NCI-H460 (cell line): ENCODE data around the gene AMOTL2. TPM values are rescaled to one million over a fixed set of nuclear protein-coding genes. Genes with fewer than 3 reads are reported as not detected.
A peak's percentile ranks its signal among the peaks of the same experiment; 100 is the strongest.

Experiments used
- DNase-seq: peaks from one replicate; pipeline ENCODE4 v3.0.0-alpha.2; 2016; ENCODE audit warnings: low read depth; ENCODE audit errors: extremely low read depth
- total RNA-seq: library from RNA; depleted of rRNA; stranded (reverse); fragments of >200 nt; shearing (Covaris generic); gene quantifications from 2 replicates; pipeline ENCODE4 v1.2.3, GENCODE V29; 2014

Gene AMOTL2
- total RNA-seq, 1 experiment from 2014 or later, result 38.6 TPM

- DNase-seq, result no peak
These were observed 36.1 kb downstream of the AMOTL2 start for GRCh38 chr3:134338201-134338512.

GRCh38 chr3:134337511-134338200, 36.6 kb downstream of the AMOTL2 start:
- DNase-seq, result no peak

- DNase-seq, result no peak
These were observed 37.2 kb downstream of the AMOTL2 start for GRCh38 chr3:134337071-134337482.

GRCh38 chr3:134336587-134336986, 37.7 kb downstream of the AMOTL2 start:
- no peak for DNase-seq

GRCh38 chr3:134334901-134335280, 39.4 kb downstream of the AMOTL2 start:
- DNase-seq, result no peak

GRCh38 chr3:134334231-134334900, 39.9 kb downstream of the AMOTL2 start:
- no peak for DNase-seq

- no peak for DNase-seq
These were observed 40.6 kb downstream of the AMOTL2 start for GRCh38 chr3:134333522-134334181.

GRCh38 chr3:134332344-134332743, 41.9 kb downstream of the AMOTL2 start:
- no peak for DNase-seq

- no peak for DNase-seq
These were observed 42.4 kb downstream of the AMOTL2 start for GRCh38 chr3:134331811-134332199.

- no peak for DNase-seq
These were observed 43.1 kb downstream of the AMOTL2 start for GRCh38 chr3:134330883-134331810.

GRCh38 chr3:134328846-134329245, 45.4 kb downstream of the AMOTL2 start:
- DNase-seq, result no peak

GRCh38 chr3:134328147-134328591, 46.1 kb downstream of the AMOTL2 start:
- peak; percentile 65 for DNase-seq

GRCh38 chr3:134327594-134327975, 46.7 kb downstream of the AMOTL2 start:
- peak; percentile 60 for DNase-seq

- DNase-seq, result peak; percentile 91
These were observed 47.3 kb downstream of the AMOTL2 start for GRCh38 chr3:134326760-134327593.

- no peak for DNase-seq
These were observed 48.1 kb downstream of the AMOTL2 start for GRCh38 chr3:134326126-134326525.

GRCh38 chr3:134325706-134326105, 48.5 kb downstream of the AMOTL2 start:
- no peak for DNase-seq

- no peak for DNase-seq
These were observed 49.1 kb downstream of the AMOTL2 start for GRCh38 chr3:134325061-134325705.

- DNase-seq, result no peak
These were observed 50.0 kb downstream of the AMOTL2 start for GRCh38 chr3:134323966-134324962.
